Suprapubic skin (tissue), 3 donors: ENCODE data around the gene TMEM217.

Experiments
- CTCF ChIP-seq, 2 donors: fragments of 200-600 bp in 1 of 2; fragments of 450-650 bp in 1 of 2; sonication (generic) in 1 of 2; IDR thresholded peaks; one replicate each; pipeline ENCODE4 v1.5.1; 2016 to 2019; ENCODE audit warnings: antibody characterized with exemption in 2 of 2, mild to moderate bottlenecking in 1 of 2, moderate library complexity in 1 of 2
- POLR2AphosphoS5 ChIP-seq, 3 donors: sonication (generic); formaldehyde crosslinking; IDR thresholded peaks; one replicate each; pipeline ENCODE4 v1.6.1; 2017; ENCODE audit warnings: antibody characterized with exemption in 3 of 3

DNA sequence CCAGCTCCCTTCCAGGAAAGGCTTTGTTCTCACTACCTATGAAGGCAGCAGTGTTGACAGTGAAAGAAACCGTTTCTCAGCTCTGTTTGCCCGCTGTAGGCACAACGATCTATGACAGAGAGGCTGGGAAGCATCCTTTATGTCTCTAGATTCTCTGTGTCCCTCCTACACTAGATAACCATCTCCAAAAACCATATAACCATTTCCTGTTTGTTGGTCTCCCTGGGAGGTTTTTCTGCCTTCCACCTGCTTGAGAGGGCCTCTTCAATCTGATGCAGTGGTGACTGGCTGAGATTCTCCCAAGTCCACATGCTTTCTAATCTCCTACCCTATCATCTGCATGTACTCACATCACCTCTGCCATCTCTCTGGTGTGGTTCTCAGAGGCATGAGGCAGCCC, 32.0 kb upstream of the TMEM217 start:
- TF ChIP-seq CTCF (IDR thresholded peaks at IDR 0.05): no peak
- TF ChIP-seq POLR2AphosphoS5 (IDR thresholded peaks at IDR 0.05): no peak
